ENCODE measurements around the gene TNNI3. TPM values are rescaled to one million over a fixed set of nuclear protein-coding genes. Genes with fewer than 3 reads are reported as not detected.
A peak's percentile ranks its signal among the peaks of the same experiment; 100 is the strongest.
"Not testable (repeated sequence)": the region's sequence is repeated elsewhere in the genome, so short reads cannot be mapped to it uniquely, and the experiment has no call there.

Gene TNNI3
- total and polyA plus RNA-seq, 2 experiments from 2014 or later, result 64.5 to 85.5 TPM

GRCh38 chr19:55160128-55160985 lies 2.8 kb upstream of the TNNI3 start:
- Histone ChIP-seq H3K4me1 (ENCODE audit: low read depth) (peaks cover 15% of the 10 kb centered on the region), H3K27me3 (peaks cover 22% of the 10 kb centered on the region), H3K9me3 (ENCODE audit: low read depth) (no peaks in the 10 kb centered on the region), H3K27ac (no peak overlapping the region), H3K36me3 (no peaks in the 10 kb centered on the region), H3K4me3 (no peak overlapping the region)
- peak; percentile 89 to 92 for DNase-seq (ENCODE audit: low read depth in 1 of 2, low spot score in 1 of 2)
- TF ChIP-seq CTCF (IDR thresholded peaks at IDR 0.05; ENCODE audit: low read depth, low read length), result peak; percentile 96

- peaks cover 22% of the 10 kb centered on the region for H3K27me3 ChIP-seq
- no peaks in the 10 kb centered on the region for H3K9me3 ChIP-seq (ENCODE audit: low read depth)
- H3K4me1 ChIP-seq (ENCODE audit: low read depth), result peaks cover 15% of the 10 kb centered on the region
- peak; percentile 51 to 70 for DNase-seq (ENCODE audit: low read depth in 1 of 2, low spot score in 1 of 2)
- H3K36me3 ChIP-seq, result no peaks in the 10 kb centered on the region
- H3K27ac ChIP-seq, result peak overlapping the region; percentile 48
- TF ChIP-seq CTCF (IDR thresholded peaks at IDR 0.05; ENCODE audit: low read depth, low read length), result no peak
- no peak overlapping the region for H3K4me3 ChIP-seq
Observed at GRCh38 chr19:55158848-55159749, 1.6 kb upstream of the TNNI3 start.

GRCh38 chr19:55158423-55158822 lies 891 bp upstream of the TNNI3 start:
- peak overlapping the region; percentile 48 for H3K27ac ChIP-seq
- peaks cover 22% of the 10 kb centered on the region for H3K27me3 ChIP-seq
- DNase-seq (ENCODE audit: low read depth in 1 of 2, low spot score in 1 of 2), result no peak
- H3K36me3 ChIP-seq, result no peaks in the 10 kb centered on the region
- H3K9me3 ChIP-seq (ENCODE audit: low read depth), result no peaks in the 10 kb centered on the region
- H3K4me3 ChIP-seq, result no peak overlapping the region
- peaks cover 15% of the 10 kb centered on the region for H3K4me1 ChIP-seq (ENCODE audit: low read depth)
- no peak for TF ChIP-seq CTCF (IDR thresholded peaks at IDR 0.05; ENCODE audit: low read depth, low read length)

- H3K27me3 ChIP-seq, result peaks cover 8% of the 10 kb centered on the region
- no peaks in the 10 kb centered on the region for H3K36me3 ChIP-seq
- no peak for TF ChIP-seq CTCF (IDR thresholded peaks at IDR 0.05; ENCODE audit: low read depth, low read length)
- no peaks in the 10 kb centered on the region for H3K9me3 ChIP-seq (ENCODE audit: low read depth)
- peak overlapping the region; percentile 34 for H3K4me3 ChIP-seq
- DNase-seq (ENCODE audit: low read depth in 1 of 2, low spot score in 1 of 2), result peak; percentile 43 to 87
- peaks cover 15% of the 10 kb centered on the region for H3K4me1 ChIP-seq (ENCODE audit: low read depth)
- H3K27ac ChIP-seq, result no peak overlapping the region
Observed at GRCh38 chr19:55156202-55157063, 1.1 kb downstream of the TNNI3 start.

- peaks cover 15% of the 10 kb centered on the region for H3K4me1 ChIP-seq (ENCODE audit: low read depth)
Observed at GRCh38 chr19:55155784-55156183, 1.7 kb downstream of the TNNI3 start.

More at GRCh38 chr19:55155784-55156183, 1.7 kb downstream of the TNNI3 start:
- H3K27me3 ChIP-seq; H3K27ac ChIP-seq; DNase-seq (ENCODE audit: low read depth in 1 of 2, low spot score in 1 of 2); H3K36me3 ChIP-seq; H3K9me3 ChIP-seq (ENCODE audit: low read depth): not testable (repeated sequence)
- H3K4me3 ChIP-seq, result peak overlapping the region; percentile 34

Data from cardiac muscle cell (in vitro differentiated cells and primary cell).